Neural cell (in vitro differentiated cells): ENCODE results near the gene PRTN3. TPM values are rescaled to one million over a fixed set of nuclear protein-coding genes. Genes with fewer than 3 reads are reported as not detected.

Experiments
- H2AFZ ChIP-seq: fragments of 200-600, 300-800 bp; sonication (generic), shearing (Covaris generic); 2 replicates; pipeline ENCODE4 v1.6.0; 2014; ENCODE audit warnings: low read depth, mild to moderate bottlenecking, antibody characterized with exemption, low read length, moderate library complexity
- H3F3A ChIP-seq: fragments of 200-600 bp; shearing (Covaris generic); 2 replicates; pipeline ENCODE4 v1.6.1; 2016; ENCODE audit warnings: mild to moderate bottlenecking, moderate library complexity, mixed read lengths, antibody characterized with exemption, low read length; ENCODE audit not compliant: insufficient read depth, poor library complexity, severe bottlenecking
- H3K27ac ChIP-seq: fragments of 200-600, 300-800 bp; sonication (generic), shearing (Covaris generic); 2 replicates; pipeline ENCODE4 v1.5.1; 2014; ENCODE audit warnings: mild to moderate bottlenecking, low read length, moderate library complexity
- H3K27me3 ChIP-seq: fragments of 300-800, 200-600 bp; sonication (generic), shearing (Covaris generic); 2 replicates; pipeline ENCODE4 v1.6.0; 2014; ENCODE audit warnings: mild to moderate bottlenecking, low read depth, low read length, moderate library complexity; ENCODE audit not compliant: insufficient read depth
- H3K36me3 ChIP-seq: fragments of 300-800, 200-600 bp; sonication (generic), shearing (Covaris generic); 2 replicates; pipeline ENCODE4 v1.5.1; 2014; ENCODE audit warnings: mild to moderate bottlenecking, antibody characterized with exemption, low read length, moderate library complexity; ENCODE audit not compliant: insufficient read depth
- H3K4me2 ChIP-seq: fragments of 300-800, 200-600 bp; sonication (generic), shearing (Covaris generic); 2 replicates; pipeline ENCODE4 v1.6.0; 2014; ENCODE audit warnings: mild to moderate bottlenecking, low read length
- H3K4me3 ChIP-seq: fragments of 300-800, 200-600 bp; sonication (generic), shearing (Covaris generic); 2 replicates; pipeline ENCODE4 v1.5.1; 2014; ENCODE audit warnings: mild to moderate bottlenecking, low read length, moderate library complexity
- H3K79me2 ChIP-seq: fragments of 200-600 bp; shearing (Covaris generic); replicated peaks from 2 replicates; pipeline ENCODE4 v1.6.0; 2014; ENCODE audit warnings: mild to moderate bottlenecking, low read length, moderate library complexity; ENCODE audit not compliant: insufficient read depth
- H3K9ac ChIP-seq: fragments of 300-800, 200-600 bp; sonication (generic), shearing (Covaris generic); 2 replicates; pipeline ENCODE4 v1.6.1; 2016; ENCODE audit warnings: mild to moderate bottlenecking, low read length, mixed read lengths
- H3K9me2 ChIP-seq: fragments of 200-600 bp; shearing (Covaris generic); 2 replicates; pipeline ENCODE4 v1.6.1; 2016; ENCODE audit warnings: mild to moderate bottlenecking, low read length, mixed read lengths; ENCODE audit not compliant: insufficient read depth
- H3K9me3 ChIP-seq: fragments of 200-600, 300-800 bp; sonication (generic), shearing (Covaris generic); 2 replicates; pipeline ENCODE4 v1.6.1; 2016; ENCODE audit warnings: mild to moderate bottlenecking, mixed run types, low read length, moderate library complexity, mixed read lengths
- H4K20me1 ChIP-seq: fragments of 200-600 bp; shearing (Covaris generic); 2 replicates; pipeline ENCODE4 v1.6.1; 2016; ENCODE audit warnings: mild to moderate bottlenecking, mixed run types; ENCODE audit not compliant: insufficient read depth
- CTCF ChIP-seq: fragments of 450-650 bp; IDR thresholded peaks from 2 replicates; pipeline ENCODE4 v1.5.1; 2014; ENCODE audit warnings: antibody characterized with exemption, mild to moderate bottlenecking, moderate library complexity; ENCODE audit not compliant: poor library complexity, severe bottlenecking
- EP300 ChIP-seq: fragments of 450-650 bp; conservative IDR thresholded peaks from 2 replicates; pipeline ENCODE4 v1.6.1; 2014; ENCODE audit warnings: antibody characterized with exemption, mild to moderate bottlenecking, moderate library complexity; ENCODE audit not compliant: poor library complexity, severe bottlenecking
- EZH2 ChIP-seq: fragments of 200-600, 300-800 bp; shearing (Covaris generic), sonication (generic); IDR thresholded peaks from 2 replicates; pipeline ENCODE4 v1.6.1; 2014; ENCODE audit warnings: antibody characterized with exemption, low read length, borderline replicate concordance, mild to moderate bottlenecking; ENCODE audit not compliant: insufficient read depth, poor library complexity, severe bottlenecking
- MXI1 ChIP-seq: fragments of 450-650 bp; conservative IDR thresholded peaks from 2 replicates; pipeline ENCODE4 v1.6.1; 2014; ENCODE audit warnings: antibody characterized with exemption, mild to moderate bottlenecking; ENCODE audit not compliant: poor library complexity, severe bottlenecking
- POLR2AphosphoS5 ChIP-seq: IDR thresholded peaks from 2 replicates; pipeline ENCODE4 v1.6.1; 2012
- RAD21 ChIP-seq: fragments of 450-650 bp; conservative IDR thresholded peaks from 2 replicates; pipeline ENCODE4 v1.6.1; 2014; ENCODE audit warnings: antibody characterized with exemption, mild to moderate bottlenecking, moderate library complexity
- REST ChIP-seq: IDR thresholded peaks from 2 replicates; pipeline ENCODE4 v1.6.1; 2012; ENCODE audit warnings: borderline replicate concordance
- SMC3 ChIP-seq: fragments of 450-650 bp; conservative IDR thresholded peaks from 2 replicates; pipeline ENCODE4 v1.6.1; 2014; ENCODE audit warnings: antibody characterized with exemption, mild to moderate bottlenecking, moderate library complexity; ENCODE audit not compliant: poor library complexity
- TAF1 ChIP-seq: IDR thresholded peaks from 2 replicates; pipeline ENCODE4 v1.6.1; 2012; ENCODE audit warnings: low read depth
- polyA plus RNA-seq: library from polyadenylated mRNA; depleted of rRNA; stranded (reverse); fragments of >200 nt; gene quantifications from 2 replicates; pipeline ENCODE4 v1.2.3, GENCODE V29; 2014

The PRTN3 gene
- polyA plus RNA-seq, 1 donor from 2014 or later, result not detected

DNA sequence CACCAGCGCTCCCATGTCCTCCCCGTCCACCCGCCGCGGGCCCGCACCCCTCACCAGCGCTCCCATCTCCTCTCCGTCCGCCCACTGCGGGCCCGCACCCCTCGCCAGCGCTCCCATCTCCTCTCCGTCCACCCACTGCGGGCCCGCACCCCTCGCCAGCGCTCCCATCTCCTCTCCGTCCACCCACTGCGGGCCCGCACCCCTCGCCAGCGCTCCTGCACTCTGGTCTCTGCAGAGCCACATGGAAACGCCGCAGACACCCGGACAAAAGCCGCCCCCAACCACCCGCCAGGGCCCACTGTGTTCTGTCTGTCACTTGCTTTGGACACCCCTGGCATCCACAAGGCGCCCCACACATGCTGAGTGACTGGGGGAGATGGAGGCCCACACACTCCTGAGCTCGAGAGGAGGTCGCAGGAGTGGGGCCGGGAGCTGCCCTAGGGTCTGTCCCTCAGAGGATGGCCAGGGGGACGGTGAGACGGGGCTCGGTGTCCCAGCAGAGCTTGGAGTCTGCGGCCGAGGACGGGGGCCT lies 26.0 kb downstream of the PRTN3 start:
- H3F3A ChIP-seq, result no peaks in the 10 kb centered on the region
- peaks cover 3% of the 10 kb centered on the region for H3K27me3 ChIP-seq
- no peak overlapping the region for H3K9ac ChIP-seq
- no peaks in the 10 kb centered on the region for H3K9me3 ChIP-seq
- H3K9me2 ChIP-seq, result no peaks in the 10 kb centered on the region
- no peaks in the 10 kb centered on the region for H3K36me3 ChIP-seq
- H4K20me1 ChIP-seq, result no peaks in the 10 kb centered on the region
- no peak for TF ChIP-seq MXI1
- TF ChIP-seq POLR2AphosphoS5, result no peak
- no peak for TF ChIP-seq TAF1
- TF ChIP-seq EZH2, result no peak
- no peak for TF ChIP-seq SMC3
- no peak for TF ChIP-seq CTCF
- no peak for TF ChIP-seq REST
- TF ChIP-seq EP300, result no peak
- no peak for TF ChIP-seq RAD21
- no peak overlapping the region for H3K27ac ChIP-seq
- no peak overlapping the region for H2AFZ ChIP-seq
- H3K4me3 ChIP-seq, result no peak overlapping the region
- no peaks in the 10 kb centered on the region for H3K79me2 ChIP-seq
- H3K4me2 ChIP-seq, result no peak overlapping the region

DNA sequence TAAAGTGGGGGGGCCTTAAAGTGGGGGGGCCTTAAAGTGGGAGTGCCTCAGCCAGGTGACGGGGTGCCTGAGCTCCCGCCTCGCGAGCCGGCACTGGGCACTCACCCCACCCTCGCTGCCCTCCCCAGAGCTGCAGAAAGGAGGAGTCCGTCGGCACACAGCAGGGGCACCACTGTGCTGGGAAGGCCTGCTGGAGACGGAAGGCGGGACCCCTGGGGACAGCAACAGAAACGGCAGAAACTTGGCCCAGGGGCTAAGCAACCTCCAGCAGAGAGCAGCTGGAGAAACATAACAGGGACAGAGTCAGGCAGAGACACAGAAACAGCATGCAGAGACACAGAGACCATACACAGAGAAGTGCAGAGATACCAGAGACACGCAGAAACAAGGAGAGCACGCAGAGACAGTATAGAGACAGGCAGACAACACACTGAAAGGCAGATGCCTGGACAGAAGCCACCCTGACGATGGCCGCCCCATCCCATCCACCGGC lies 26.5 kb downstream of the PRTN3 start:
- Histone ChIP-seq H4K20me1 (no peaks in the 10 kb centered on the region), H3K9me3 (no peaks in the 10 kb centered on the region), H3K9me2 (no peaks in the 10 kb centered on the region), H3K9ac (no peak overlapping the region), H3K79me2 (no peaks in the 10 kb centered on the region), H3K4me2 (no peak overlapping the region), H3K27me3 (no peaks in the 10 kb centered on the region), H2AFZ (no peak overlapping the region), H3K4me3 (no peak overlapping the region), H3K27ac (no peak overlapping the region), H3F3A (no peaks in the 10 kb centered on the region), H3K36me3 (no peaks in the 10 kb centered on the region)
- TF ChIP-seq CTCF, result no peak
- TF ChIP-seq EZH2, result no peak
- TF ChIP-seq REST, result no peak
- no peak for TF ChIP-seq MXI1
- TF ChIP-seq TAF1, result no peak
